Loucy (cell line): ENCODE measurements around the gene ATP1A2.

ENCODE experiments used
- CTCF ChIP-seq: fragments of 200-600 bp; sonication (generic); conservative IDR thresholded peaks from 2 replicates; pipeline ENCODE4 v1.5.1; 2014; ENCODE audit warnings: mild to moderate bottlenecking, antibody characterized with exemption, low read length
- EZH2phosphoT487 ChIP-seq: fragments of 200-600 bp; IDR thresholded peaks from 2 replicates; pipeline ENCODE4 v1.6.1; 2018; ENCODE audit warnings: antibody characterized with exemption, mild to moderate bottlenecking, moderate library complexity, borderline replicate concordance

DNA sequence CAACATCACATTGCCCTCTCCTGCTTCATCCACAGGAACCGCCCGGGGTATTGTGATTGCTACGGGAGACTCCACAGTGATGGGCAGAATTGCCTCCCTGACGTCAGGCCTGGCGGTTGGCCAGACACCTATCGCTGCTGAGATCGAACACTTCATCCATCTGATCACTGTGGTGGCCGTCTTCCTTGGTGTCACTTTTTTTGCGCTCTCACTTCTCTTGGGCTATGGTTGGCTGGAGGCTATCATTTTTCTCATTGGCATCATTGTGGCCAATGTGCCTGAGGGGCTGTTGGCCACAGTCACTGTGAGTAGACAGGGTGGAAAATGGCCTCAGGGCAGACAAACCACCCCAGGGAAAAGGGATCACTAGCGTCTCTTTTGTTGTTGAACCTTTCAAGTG lies 48.6 kb downstream of the ATP1A2 start:
- TF ChIP-seq CTCF (no peak), EZH2phosphoT487 (no peak)
